ENCODE results near the gene EVC2.
"Not testable (repeated sequence)": the region's sequence is repeated elsewhere in the genome, so short reads cannot be mapped to it uniquely, and the experiment has no call there.

The EVC2 gene

GRCh38 chr4:5730436-5730835 is 22.1 kb upstream of the EVC2 start:
- TF ChIP-seq ZFX (IDR thresholded peaks at IDR 0.05; ENCODE audit: borderline replicate concordance) = no peak
- TF ChIP-seq CTCF (IDR thresholded peaks at IDR 0.05) = no peak
- no peak overlapping the region for H3K27ac ChIP-seq

- not testable (repeated sequence) for H3K27ac ChIP-seq
Measured at GRCh38 chr4:5728412-5728811, 20.1 kb upstream of the EVC2 start.

- no peak overlapping the region for H3K27ac ChIP-seq
- TF ChIP-seq ZFX (IDR thresholded peaks at IDR 0.05; ENCODE audit: borderline replicate concordance) (no peak), CTCF (IDR thresholded peaks at IDR 0.05) (no peak)
Measured at GRCh38 chr4:5724377-5724776, 16.0 kb upstream of the EVC2 start.

GRCh38 chr4:5722328-5722727 is 14.0 kb upstream of the EVC2 start:
- TF ChIP-seq CTCF (IDR thresholded peaks at IDR 0.05) (no peak), ZFX (IDR thresholded peaks at IDR 0.05; ENCODE audit: borderline replicate concordance) (no peak)
- peak overlapping the region; percentile 54 for H3K27ac ChIP-seq

- peak overlapping the region; percentile 54 for H3K27ac ChIP-seq
- TF ChIP-seq CTCF (IDR thresholded peaks at IDR 0.05) (no peak), ZFX (IDR thresholded peaks at IDR 0.05; ENCODE audit: borderline replicate concordance) (no peak)
Measured at GRCh38 chr4:5721923-5722322, 13.6 kb upstream of the EVC2 start.

- H3K27ac ChIP-seq = no peak overlapping the region
- TF ChIP-seq ZFX (IDR thresholded peaks at IDR 0.05; ENCODE audit: borderline replicate concordance) (no peak), CTCF (IDR thresholded peaks at IDR 0.05) (no peak)
Measured at GRCh38 chr4:5720980-5721379, 12.6 kb upstream of the EVC2 start.

- no peak for TF ChIP-seq CTCF (IDR thresholded peaks at IDR 0.05)
- TF ChIP-seq ZFX (IDR thresholded peaks at IDR 0.05; ENCODE audit: borderline replicate concordance) = no peak
- H3K27ac ChIP-seq = no peak overlapping the region
Measured at GRCh38 chr4:5720157-5720850, 11.9 kb upstream of the EVC2 start.

Measured in 22Rv1 (cell line).